ENCODE data around the gene KCNC3. TPM values are rescaled to one million over a fixed set of nuclear protein-coding genes. Genes with fewer than 3 reads are reported as not detected.

Gene KCNC3
- total and polyA plus RNA-seq, 2 of the 4 experiments (the other 2 are of a cell fraction): 0.07 TPM; not detected in 1

- TF ChIP-seq RCOR1 (IDR thresholded peaks at IDR 0.05; ENCODE audit: insufficient replicate concordance, low read length) (no peak), RAD21 (IDR thresholded peaks at IDR 0.05; ENCODE audit: low read length) (no peak), CEBPB (IDR thresholded peaks at IDR 0.05; ENCODE audit: low read depth, low read length) (no peak), FOS (IDR thresholded peaks at IDR 0.05; ENCODE audit: low read depth, low read length) (no peak), ELK1 (IDR thresholded peaks at IDR 0.05; ENCODE audit: borderline replicate concordance, low read depth, low read length) (no peak), BHLHE40 (IDR thresholded peaks at IDR 0.05; ENCODE audit: low read depth, low read length) (no peak), MAFK (IDR thresholded peaks at IDR 0.05; ENCODE audit: low read depth, low read length) (no peak), MAZ (IDR thresholded peaks at IDR 0.05; ENCODE audit: borderline replicate concordance, low read depth, low read length) (no peak), CTCF (conservative IDR thresholded peaks at IDR 0.05; ENCODE audit: low read depth, low read length) (no peak), NFE2L2 (IDR thresholded peaks at IDR 0.05; ENCODE audit: low read depth, low read length) (no peak), RFX5 (IDR thresholded peaks at IDR 0.05; ENCODE audit: low read depth, low read length) (no peak), CHD1 (IDR thresholded peaks at IDR 0.05; ENCODE audit: low read depth, low read length) (no peak), POLR2A (IDR thresholded peaks at IDR 0.05; ENCODE audit: low read depth, low read length) (no peak), MXI1 (IDR thresholded peaks at IDR 0.05; ENCODE audit: borderline replicate concordance, low read depth, low read length) (no peak)
- Histone ChIP-seq H3K4me2 (ENCODE audit: low read depth, low read length) (peak overlapping the region; percentile 23; the same call in 1 of the 2 replicates), H2AK9ac (replicated peaks; ENCODE audit: low read depth, low read length, poor library complexity) (no peak overlapping the region), H2AFZ (replicated peaks; ENCODE audit: low read length, poor library complexity) (no peak overlapping the region), H3K4ac (ENCODE audit: low read depth, low read length) (0 out of 2 replicates have a peak overlapping the region, but pooled peaks have one; percentile 34), H2BK5ac (ENCODE audit: low read depth, low read length, poor library complexity, severe bottlenecking) (no peak overlapping the region), H3K18ac (ENCODE audit: low read depth, low read length) (no peak overlapping the region), H3K9me3 (ENCODE audit: control insufficient read depth, insufficient read depth, low read length) (no peaks in the 10 kb centered on the region), H3K36me3 (ENCODE audit: control insufficient read depth, insufficient read depth, low read length) (peaks cover 38% of the 10 kb centered on the region), H2AK5ac (ENCODE audit: low read depth, low read length) (no peak overlapping the region), H3K27ac (ENCODE audit: insufficient read depth, low read length) (no peak overlapping the region), H3K23ac (ENCODE audit: low read depth, low read length) (no peak overlapping the region), H3K4me1 (ENCODE audit: control insufficient read depth, insufficient read depth, low read length) (no peaks in the 10 kb centered on the region), H3K27me3 (ENCODE audit: control insufficient read depth, insufficient read depth, low read length) (no peaks in the 10 kb centered on the region), H2BK15ac (ENCODE audit: low read depth, low read length) (no peak overlapping the region), H4K91ac (ENCODE audit: insufficient read depth, low read depth, low read length) (no peak overlapping the region), H3K9ac (ENCODE audit: low read depth, low read length) (no peak overlapping the region), H4K20me1 (ENCODE audit: insufficient read depth, low read length) (peaks cover 8% of the 10 kb centered on the region), H3K14ac (replicated peaks; ENCODE audit: low read depth, low read length) (no peak overlapping the region), H3K9me1 (ENCODE audit: insufficient read depth, low read length) (no peaks in the 10 kb centered on the region), H2BK120ac (ENCODE audit: low read depth, low read length) (no peak overlapping the region), H4K8ac (ENCODE audit: low read depth in 2 of 2, low read length in 2 of 2) (no peak overlapping the region), H3K56ac (ENCODE audit: extremely low read depth, insufficient read depth, low read length) (no peak overlapping the region), H3K79me1 (ENCODE audit: low read depth in 1 of 2, low read length in 2 of 2) (peaks cover 0 to 30% of the 10 kb centered on the region in 2 experiments), H3K4me3 (ENCODE audit: insufficient read depth, low read depth, low read length) (no peak overlapping the region), H4K5ac (ENCODE audit: low read depth, low read length) (no peak overlapping the region), H2BK20ac (ENCODE audit: low read depth, low read length) (no peak overlapping the region)
- ChIA-PET CTCF (no interaction called here), POLR2A (ENCODE audit: unreplicated experiment) (no interaction called here)
- dilution Hi-C loops (cut with HindIII; ENCODE audit: low sequenced_read_pairs, unreplicated experiment) (no loop called here), intact Hi-C loops (cut with micrococcal nuclease) (loop anchor here (5.0 kb wide), 1 partner anchor 425 kb away; no protein-coding TSS in a partner anchor), in situ Hi-C loops (cut with MboI; ENCODE audit: low sequenced_read_pairs) (loop anchor here (5.0 kb wide), 1 partner anchor 345 kb away; the partner anchor contains the start of gene CLEC11A)
- no TSS peak for BruUV-seq (replicated peaks)
- DNase-seq: no peak
- WGBS, 2 experiments (ENCODE audit: extremely low coverage in 2 of 2, insufficient read length in 1 of 2): 49% methylated on average over 5 of the region's 7 CpGs; no CpG with 5 or more reads in 1 of the 2 experiments
- peak; percentile 1; the same call in 1 of the 2 replicates for ATAC-seq (ENCODE audit: low read depth)
These were observed 47.9 kb upstream of the KCNC3 start for GRCh38 chr19:50377051-50377461.

All from IMR-90 (cell line).